Cardiac muscle cell (in vitro differentiated cells and primary cell): Measurements from ENCODE around the gene KYNU. TPM values are rescaled to one million over a fixed set of nuclear protein-coding genes. Genes with fewer than 3 reads are reported as not detected.
"Not testable (repeated sequence)": the region's sequence is repeated elsewhere in the genome, so short reads cannot be mapped to it uniquely, and the experiment has no call there.

Experiments used
- DNase-seq, 2 donors: peaks; one replicate each; pipeline versions ENCODE4 v3.0.0 to v3.0.0-alpha.2; 2010 to 2017; ENCODE audit warnings: low read depth in 1 of 2, low spot score in 1 of 2
- H3K27ac ChIP-seq: fragments of 200-600 bp; sonication (generic); 2 replicates; pipeline ENCODE4 v1.5.1; 2016
- H3K27me3 ChIP-seq: fragments of 200-600 bp; sonication (generic); 2 replicates; pipeline ENCODE4 v1.6.0; 2016; ENCODE audit warnings: control low read depth
- H3K36me3 ChIP-seq: fragments of 200-600 bp; sonication (generic); 2 replicates; pipeline ENCODE4 v1.5.1; 2016; ENCODE audit warnings: control low read depth
- H3K4me1 ChIP-seq: fragments of 200-600 bp; sonication (generic); 2 replicates; pipeline ENCODE4 v1.8.1; 2017; ENCODE audit warnings: low read depth, mild to moderate bottlenecking, mixed run types
- H3K4me3 ChIP-seq: fragments of 200-600 bp; sonication (generic); 2 replicates; pipeline ENCODE4 v1.5.1; 2016; ENCODE audit warnings: mild to moderate bottlenecking
- H3K9me3 ChIP-seq: fragments of 200-600 bp; sonication (generic); 2 replicates; pipeline ENCODE4 v1.5.1; 2017; ENCODE audit warnings: low read depth, mild to moderate bottlenecking, control low read depth
- polyA plus RNA-seq: library from polyadenylated mRNA; unstranded; fragments of >200 nt; fragmentation: Nextera tagmentation; extraction: Ambion mirVana; gene quantifications from 2 replicates; pipeline ENCODE4 v1.2.1, GENCODE V29; 2016
- total RNA-seq: library from RNA; depleted of rRNA; stranded (reverse); fragments of >200 nt; gene quantifications from 2 replicates; pipeline ENCODE4 v1.2.3, GENCODE V29; 2016
- TF ChIP-seq, protein P1 (sequence below): IDR thresholded peaks from 2 replicates; pipeline ENCODE4 v1.5.1; 2012; ENCODE audit warnings: low read depth, mild to moderate bottlenecking, low read length

Gene KYNU
- total and polyA plus RNA-seq, 2 experiments from 2014 or later, result 0.12 to 0.24 TPM

DNA sequence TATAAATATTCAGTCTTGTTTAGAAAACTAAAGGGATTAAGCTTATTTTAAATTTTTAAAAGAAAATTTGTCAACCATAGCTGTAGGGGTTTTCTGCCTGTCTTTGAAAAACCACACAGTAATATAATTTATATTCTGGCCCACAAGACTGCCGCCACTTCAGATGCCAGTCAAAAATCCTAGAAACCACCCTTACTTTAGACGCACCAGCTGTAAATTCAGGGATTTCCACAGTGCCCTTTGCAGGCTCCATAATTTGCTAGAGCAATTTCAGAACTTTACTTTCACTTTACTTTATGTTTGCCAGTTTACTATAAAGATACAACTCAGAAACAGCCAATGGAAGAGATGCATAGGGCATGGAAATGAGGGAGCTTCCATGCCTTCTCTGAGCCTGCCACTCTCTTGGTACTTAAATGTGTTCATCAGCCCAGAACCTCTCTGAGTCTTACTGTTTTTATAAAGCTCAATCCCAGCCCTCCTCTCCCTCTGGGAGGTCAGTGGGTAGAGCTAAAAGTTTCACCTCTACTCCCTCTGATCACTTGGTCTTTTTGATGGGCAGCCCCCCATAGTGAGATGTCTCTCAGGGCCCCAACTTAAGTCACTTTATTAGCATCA is 63.3 kb downstream of the KYNU start:
- Histone ChIP-seq H3K27me3 (no peaks in the 10 kb centered on the region), H3K36me3 (no peaks in the 10 kb centered on the region), H3K4me3 (no peak overlapping the region), H3K9me3 (no peaks in the 10 kb centered on the region), H3K27ac (no peak overlapping the region), H3K4me1 (no peaks in the 10 kb centered on the region)
- TF ChIP-seq, protein P1, sequence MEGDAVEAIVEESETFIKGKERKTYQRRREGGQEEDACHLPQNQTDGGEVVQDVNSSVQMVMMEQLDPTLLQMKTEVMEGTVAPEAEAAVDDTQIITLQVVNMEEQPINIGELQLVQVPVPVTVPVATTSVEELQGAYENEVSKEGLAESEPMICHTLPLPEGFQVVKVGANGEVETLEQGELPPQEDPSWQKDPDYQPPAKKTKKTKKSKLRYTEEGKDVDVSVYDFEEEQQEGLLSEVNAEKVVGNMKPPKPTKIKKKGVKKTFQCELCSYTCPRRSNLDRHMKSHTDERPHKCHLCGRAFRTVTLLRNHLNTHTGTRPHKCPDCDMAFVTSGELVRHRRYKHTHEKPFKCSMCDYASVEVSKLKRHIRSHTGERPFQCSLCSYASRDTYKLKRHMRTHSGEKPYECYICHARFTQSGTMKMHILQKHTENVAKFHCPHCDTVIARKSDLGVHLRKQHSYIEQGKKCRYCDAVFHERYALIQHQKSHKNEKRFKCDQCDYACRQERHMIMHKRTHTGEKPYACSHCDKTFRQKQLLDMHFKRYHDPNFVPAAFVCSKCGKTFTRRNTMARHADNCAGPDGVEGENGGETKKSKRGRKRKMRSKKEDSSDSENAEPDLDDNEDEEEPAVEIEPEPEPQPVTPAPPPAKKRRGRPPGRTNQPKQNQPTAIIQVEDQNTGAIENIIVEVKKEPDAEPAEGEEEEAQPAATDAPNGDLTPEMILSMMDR, result no peak
- DNase-seq, result no peak

DNA sequence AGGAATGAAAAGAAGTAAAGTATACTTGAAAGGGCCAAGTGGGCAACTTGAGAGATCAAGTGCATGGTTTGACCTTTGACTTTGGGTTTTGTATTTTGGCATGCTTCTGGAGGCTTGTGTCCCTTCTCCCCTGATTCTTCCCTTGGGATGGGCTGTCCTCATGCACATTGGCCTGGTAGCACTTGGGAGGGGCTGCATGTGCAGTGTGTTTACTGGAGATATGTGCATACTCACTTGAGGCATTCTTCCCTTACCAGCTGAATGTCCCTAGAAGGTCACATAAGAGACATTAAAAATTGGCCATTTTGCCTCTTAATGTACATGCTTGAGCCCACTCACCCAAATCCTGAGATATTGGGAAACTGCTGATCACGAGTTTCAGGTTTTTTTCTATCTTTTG is 65.2 kb downstream of the KYNU start:
- H3K27ac ChIP-seq, result no peak overlapping the region
- H3K9me3 ChIP-seq, result no peaks in the 10 kb centered on the region
- TF ChIP-seq, protein P1, result no peak
- DNase-seq, result no peak
- H3K36me3 ChIP-seq, result no peaks in the 10 kb centered on the region
- no peaks in the 10 kb centered on the region for H3K27me3 ChIP-seq
- H3K4me3 ChIP-seq, result no peak overlapping the region
- H3K4me1 ChIP-seq, result no peaks in the 10 kb centered on the region

DNA sequence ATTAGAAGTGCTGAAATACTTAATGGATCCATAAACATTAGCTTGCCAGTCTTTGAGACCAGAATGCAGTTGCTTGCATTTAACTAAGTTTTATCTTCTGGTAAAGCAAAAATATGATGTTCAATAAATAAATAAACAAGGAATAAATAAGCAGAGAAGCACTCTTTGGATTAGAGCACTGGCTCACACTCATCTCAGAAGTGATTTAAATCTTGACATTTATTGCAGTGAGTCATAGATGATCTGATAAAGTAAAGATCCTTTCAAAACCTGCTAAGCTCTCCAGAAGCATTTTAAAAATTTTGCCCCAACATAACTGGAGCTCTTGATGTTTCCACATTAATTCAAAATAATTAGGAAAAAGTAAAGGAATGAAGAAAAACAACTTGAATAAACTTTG is 66.8 kb downstream of the KYNU start:
- H3K4me1 ChIP-seq, result no peaks in the 10 kb centered on the region
- no peak for DNase-seq

DNA sequence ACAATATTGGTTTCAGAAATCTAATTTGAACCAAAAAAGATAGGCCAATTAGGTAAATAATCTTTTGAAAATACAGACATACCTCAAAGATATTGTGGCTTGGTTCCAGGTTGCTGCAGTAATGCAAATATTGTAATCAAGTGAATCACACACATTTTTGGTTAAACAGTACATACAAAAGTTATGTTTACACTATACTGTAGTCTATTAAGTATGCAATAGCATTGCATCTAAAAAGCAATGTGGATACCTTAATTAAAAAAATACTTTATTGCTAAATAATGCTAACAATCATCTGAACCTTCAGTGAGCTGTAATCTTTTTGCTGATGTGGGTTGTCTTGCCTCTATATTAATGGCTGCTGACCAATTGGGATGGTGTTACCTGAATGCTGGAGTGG is 67.3 kb downstream of the KYNU start:
- no peaks in the 10 kb centered on the region for H3K4me1 ChIP-seq
- H3K4me3 ChIP-seq, result no peak overlapping the region
- no peaks in the 10 kb centered on the region for H3K27me3 ChIP-seq
- no peak for DNase-seq
- no peaks in the 10 kb centered on the region for H3K9me3 ChIP-seq
- no peak overlapping the region for H3K27ac ChIP-seq
- no peaks in the 10 kb centered on the region for H3K36me3 ChIP-seq
- TF ChIP-seq, protein P1, result no peak

More for the DNA sequence above, 66.8 kb downstream of the KYNU start:
- Histone ChIP-seq H3K9me3 (no peaks in the 10 kb centered on the region), H3K27ac (no peak overlapping the region), H3K27me3 (no peaks in the 10 kb centered on the region), H3K4me3 (no peak overlapping the region), H3K36me3 (no peaks in the 10 kb centered on the region)
- TF ChIP-seq, protein P1, result no peak

DNA sequence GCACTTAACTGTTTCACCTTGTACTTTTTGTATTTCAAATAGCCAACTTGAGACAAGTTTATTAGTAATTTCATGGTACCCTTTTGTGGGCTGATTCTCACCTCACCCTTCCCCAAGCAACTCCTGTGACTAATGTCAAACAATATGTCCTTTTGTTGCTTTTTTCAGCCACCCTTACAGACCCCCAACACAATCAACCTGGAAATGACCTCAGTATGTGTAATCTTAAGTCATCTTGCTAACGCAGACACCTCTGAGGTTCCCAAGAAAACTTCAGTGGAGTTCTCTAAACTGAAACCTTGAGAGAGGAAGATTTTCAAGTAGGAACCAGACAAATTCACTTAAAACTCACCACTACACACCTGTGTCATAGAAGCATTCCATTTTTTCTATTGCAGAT is 69.5 kb downstream of the KYNU start:
- TF ChIP-seq, protein P1, result no peak
- Histone ChIP-seq H3K4me3 (no peak overlapping the region), H3K27me3 (no peaks in the 10 kb centered on the region), H3K4me1 (no peaks in the 10 kb centered on the region), H3K9me3 (no peaks in the 10 kb centered on the region), H3K27ac (no peak overlapping the region), H3K36me3 (no peaks in the 10 kb centered on the region)
- no peak for DNase-seq

DNA sequence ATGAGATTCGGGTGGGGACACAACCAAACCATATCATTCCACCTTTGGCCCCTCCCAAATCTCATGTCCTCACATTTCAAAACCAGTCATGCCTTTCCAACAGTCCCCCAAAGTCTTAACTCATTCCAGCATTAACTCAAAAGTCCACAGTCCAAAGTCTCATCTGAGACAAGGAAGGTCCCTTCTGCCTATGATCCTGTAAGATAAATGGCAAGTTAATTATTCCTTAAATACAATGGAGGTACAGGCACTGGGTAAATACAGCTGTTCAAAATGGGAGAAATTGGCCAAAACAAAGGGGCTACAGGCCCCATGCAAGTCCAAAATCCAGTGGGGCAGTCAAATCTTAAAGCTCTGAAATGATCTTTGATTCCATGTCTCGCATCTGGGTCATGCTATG is 71.3 kb downstream of the KYNU start:
- H3K4me1 ChIP-seq, H3K4me3 ChIP-seq, H3K27ac ChIP-seq, H3K27me3 ChIP-seq, H3K36me3 ChIP-seq, DNase-seq, H3K9me3 ChIP-seq: not testable (repeated sequence)

DNA sequence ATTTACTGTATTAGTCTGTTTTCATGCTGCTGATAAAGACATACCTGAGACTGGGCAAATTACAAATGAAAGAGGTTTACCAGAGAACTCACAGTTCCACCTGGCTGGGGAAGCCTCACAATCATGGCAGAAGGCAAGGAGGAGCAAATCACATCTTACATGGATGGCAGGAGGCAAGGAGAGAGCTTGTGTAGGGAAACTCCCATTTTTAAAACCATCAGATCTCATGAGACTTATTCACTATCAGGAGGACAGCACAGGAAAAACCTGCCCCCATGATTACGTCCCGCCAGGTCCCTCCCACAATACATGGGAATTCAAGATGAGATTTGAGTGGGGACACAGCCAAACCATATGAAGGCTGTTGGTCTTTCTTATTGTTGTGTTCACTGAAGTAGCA is 72.9 kb downstream of the KYNU start:
- not testable (repeated sequence) for H3K4me3 ChIP-seq, H3K9me3 ChIP-seq, H3K27me3 ChIP-seq, H3K4me1 ChIP-seq, H3K27ac ChIP-seq, H3K36me3 ChIP-seq, DNase-seq
